GM19238 (cell line): Measurements from ENCODE around the gene FOXA2.
"Not testable (repeated sequence)": the region's sequence is repeated elsewhere in the genome, so short reads cannot be mapped to it uniquely, and the experiment has no call there.

Experiments
- DNase-seq: peaks from one replicate; pipeline ENCODE4 v3.0.0; 2011; ENCODE audit warnings: low spot score; ENCODE audit not compliant: insufficient read length

Gene FOXA2

GRCh38 chr20:22569353-22569752 lies 15.0 kb downstream of the FOXA2 start:
- DNase-seq, result no peak

GRCh38 chr20:22568872-22569344 lies 15.5 kb downstream of the FOXA2 start:
- no peak for DNase-seq

- no peak for DNase-seq
Observed at GRCh38 chr20:22567944-22568871, 16.2 kb downstream of the FOXA2 start.

GRCh38 chr20:22566876-22567658 lies 17.3 kb downstream of the FOXA2 start:
- DNase-seq, result no peak

- no peak for DNase-seq
Observed at GRCh38 chr20:22563062-22563965, 21.1 kb downstream of the FOXA2 start.

GRCh38 chr20:22562620-22563019 lies 21.8 kb downstream of the FOXA2 start:
- no peak for DNase-seq

GRCh38 chr20:22561965-22562577 lies 22.3 kb downstream of the FOXA2 start:
- no peak for DNase-seq

- DNase-seq, result no peak
Observed at GRCh38 chr20:22560817-22561216, 23.6 kb downstream of the FOXA2 start.

- DNase-seq, result no peak
Observed at GRCh38 chr20:22559711-22560318, 24.6 kb downstream of the FOXA2 start.

GRCh38 chr20:22557403-22558276 lies 26.7 kb downstream of the FOXA2 start:
- DNase-seq, result no peak

GRCh38 chr20:22556565-22557056 lies 27.8 kb downstream of the FOXA2 start:
- DNase-seq, result no peak

- DNase-seq, result no peak
Observed at GRCh38 chr20:22555791-22556564, 28.4 kb downstream of the FOXA2 start.

GRCh38 chr20:22554391-22554790 lies 30.0 kb downstream of the FOXA2 start:
- no peak for DNase-seq

GRCh38 chr20:22550514-22550913 lies 33.9 kb downstream of the FOXA2 start:
- not testable (repeated sequence) for DNase-seq

GRCh38 chr20:22548040-22548439 lies 36.3 kb downstream of the FOXA2 start:
- no peak for DNase-seq

- DNase-seq, result no peak
Observed at GRCh38 chr20:22546344-22546743, 38.0 kb downstream of the FOXA2 start.

- DNase-seq, result no peak
Observed at GRCh38 chr20:22545045-22545444, 39.3 kb downstream of the FOXA2 start.

GRCh38 chr20:22544462-22544861 lies 39.9 kb downstream of the FOXA2 start:
- DNase-seq, result no peak
